Putamen (tissue), 1 donor: ENCODE measurements around the gene CYTL1.
A peak's percentile ranks its signal among the peaks of the same experiment; 100 is the strongest.
"Not testable (repeated sequence)": the region's sequence is repeated elsewhere in the genome, so short reads cannot be mapped to it uniquely, and the experiment has no call there.

Source experiments
- DNase-seq: peaks from one replicate; pipeline ENCODE4 v3.0.0-alpha.2; 2016; ENCODE audit warnings: low spot score

CYTL1 gene

GRCh38 chr4:5001641-5002040 lies 17.6 kb downstream of the CYTL1 start:
- DNase-seq, result not testable (repeated sequence)

DNA sequence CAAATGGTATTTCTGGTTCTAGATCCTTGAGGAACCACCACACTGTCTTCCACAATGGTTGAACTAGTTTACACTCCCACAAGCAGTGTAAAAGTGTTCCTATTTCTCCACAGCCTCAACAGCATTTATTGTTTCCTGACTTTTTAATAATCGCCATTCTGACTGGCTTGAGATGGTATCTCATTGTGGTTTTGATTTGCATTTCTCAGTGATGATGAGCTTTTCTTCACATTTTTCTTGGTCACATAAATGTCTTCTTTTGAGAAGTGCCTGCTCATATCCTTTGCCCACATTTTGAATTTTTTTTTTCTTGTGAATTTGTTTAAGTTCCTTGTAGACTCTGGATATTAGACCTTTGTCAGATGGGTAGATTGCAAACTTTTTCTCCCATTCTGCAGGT lies 22.3 kb downstream of the CYTL1 start:
- DNase-seq, result not testable (repeated sequence)

- DNase-seq, result no peak
These were observed 23.4 kb downstream of the CYTL1 start for GRCh38 chr4:4995908-4996265.

DNA sequence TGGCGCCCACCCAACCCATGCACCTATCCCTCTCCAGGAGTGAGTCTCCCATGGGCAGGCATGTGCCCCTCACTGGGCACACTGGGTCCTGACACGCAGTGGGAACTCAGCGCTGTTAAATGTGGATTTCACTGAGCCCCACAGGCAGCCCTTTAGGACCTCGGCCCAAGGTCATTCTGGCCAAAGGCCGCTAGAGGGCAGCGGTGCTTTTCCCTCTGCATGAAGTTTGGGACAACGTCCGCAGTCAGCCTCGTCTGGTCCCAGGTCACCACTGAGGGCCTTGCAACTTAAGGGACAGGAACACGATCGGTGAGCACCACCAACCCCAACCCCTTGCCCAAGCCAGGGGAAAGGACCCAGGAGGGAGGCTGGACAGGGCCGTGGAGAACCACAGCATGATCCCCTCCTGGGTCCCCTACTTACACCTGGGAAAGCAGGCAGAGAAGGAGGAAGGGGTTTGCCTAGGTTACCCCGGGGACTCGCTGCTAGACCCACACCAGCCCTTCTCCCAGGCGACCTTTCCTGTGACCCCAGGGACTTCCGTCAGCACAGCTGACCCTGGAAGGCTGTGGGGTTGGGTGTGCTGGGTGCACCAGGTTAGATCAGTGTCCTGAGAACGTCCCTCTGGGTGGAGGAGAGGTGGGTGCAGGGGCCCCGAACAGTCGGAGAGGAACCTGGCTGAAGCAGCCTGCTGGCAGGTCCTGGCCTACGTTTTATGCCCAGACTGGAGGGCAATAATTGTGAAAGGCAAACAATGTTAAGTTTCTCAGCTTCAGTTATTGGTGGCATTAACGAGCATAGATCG lies 24.0 kb downstream of the CYTL1 start:
- peak; percentile 39 for DNase-seq

GRCh38 chr4:4994312-4995097 lies 24.8 kb downstream of the CYTL1 start:
- no peak for DNase-seq

DNA sequence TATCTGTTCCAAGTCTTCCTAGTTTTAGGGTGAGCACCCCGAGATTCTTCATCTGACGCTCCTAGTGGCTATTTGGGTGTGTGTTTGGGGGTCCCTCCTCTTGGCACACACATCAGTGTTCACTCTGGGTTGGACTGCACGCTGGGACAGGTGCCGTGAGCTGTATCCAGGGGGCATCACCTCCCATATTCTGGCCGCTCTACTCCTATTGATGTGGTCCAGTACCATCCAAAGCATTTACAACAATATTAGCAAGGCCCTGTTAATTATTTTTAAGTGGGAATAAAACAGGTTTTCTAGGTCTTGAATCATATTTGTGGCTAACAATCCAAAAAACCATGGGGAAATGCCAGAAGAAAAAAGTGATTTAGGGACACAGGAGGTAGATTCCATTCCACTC lies 26.4 kb downstream of the CYTL1 start:
- no peak for DNase-seq

DNA sequence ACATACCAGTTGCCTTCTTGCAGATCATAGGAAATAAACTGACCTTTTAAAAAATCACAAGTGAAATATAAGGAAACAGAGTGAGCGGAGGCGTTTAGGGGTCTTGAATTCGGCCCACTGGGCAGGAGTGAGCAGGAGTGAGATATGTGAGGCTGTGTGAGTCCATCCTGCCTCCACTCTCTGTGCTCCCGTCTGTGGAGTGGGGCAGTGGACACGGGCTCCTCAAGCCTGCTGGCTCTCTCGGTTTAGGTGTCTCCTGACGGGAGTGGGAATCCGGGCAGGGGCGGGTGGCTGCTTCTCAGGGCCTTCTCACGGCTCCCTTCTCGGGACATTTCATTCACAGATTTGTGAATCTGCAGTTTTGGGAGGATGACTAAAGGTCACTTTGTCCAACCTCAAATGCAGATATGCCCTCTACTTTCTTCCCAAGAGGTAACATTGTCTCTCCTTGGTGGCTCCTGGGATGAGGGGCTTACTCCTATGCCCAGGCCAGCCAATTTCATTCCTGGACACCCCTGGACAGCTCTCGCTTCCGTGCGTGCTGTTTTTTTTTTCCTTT lies 27.6 kb downstream of the CYTL1 start:
- no peak for DNase-seq

DNA sequence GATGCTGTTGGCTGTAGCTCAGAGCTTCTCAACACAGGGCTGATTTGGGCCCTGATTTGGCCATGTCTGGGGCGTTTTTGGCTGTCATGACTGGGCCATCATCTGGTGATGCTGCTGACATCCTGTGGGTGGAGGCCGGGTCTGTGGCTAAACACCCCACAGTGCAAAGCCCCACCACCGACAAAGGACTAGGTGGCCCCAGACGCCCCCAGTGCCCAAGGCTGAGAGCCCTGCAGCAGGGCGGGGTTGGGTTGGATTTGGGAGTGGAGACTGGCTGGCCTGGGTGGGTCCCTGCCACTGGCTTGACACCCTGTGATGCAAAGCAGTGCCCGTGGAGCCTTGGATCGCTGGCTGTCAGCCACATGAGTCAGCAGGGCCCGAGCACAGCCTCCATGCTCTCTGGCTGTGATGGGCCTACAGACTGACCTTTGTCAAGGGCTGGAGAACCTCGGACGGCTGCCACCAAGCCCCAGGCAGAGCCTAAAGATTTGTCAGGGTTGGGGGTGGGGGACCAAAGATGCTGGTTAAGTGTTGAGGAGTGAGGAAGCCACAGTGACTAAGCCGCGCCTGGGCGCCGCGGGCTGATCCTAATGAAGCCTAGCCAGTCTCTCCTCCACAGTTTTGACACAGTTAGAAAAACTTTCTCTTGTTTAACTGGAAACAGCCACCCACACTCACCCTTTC lies 28.3 kb downstream of the CYTL1 start:
- no peak for DNase-seq

- no peak for DNase-seq
These were observed 28.9 kb downstream of the CYTL1 start for GRCh38 chr4:4990329-4990728.

- DNase-seq, result no peak
These were observed 30.1 kb downstream of the CYTL1 start for GRCh38 chr4:4989083-4989622.

DNA sequence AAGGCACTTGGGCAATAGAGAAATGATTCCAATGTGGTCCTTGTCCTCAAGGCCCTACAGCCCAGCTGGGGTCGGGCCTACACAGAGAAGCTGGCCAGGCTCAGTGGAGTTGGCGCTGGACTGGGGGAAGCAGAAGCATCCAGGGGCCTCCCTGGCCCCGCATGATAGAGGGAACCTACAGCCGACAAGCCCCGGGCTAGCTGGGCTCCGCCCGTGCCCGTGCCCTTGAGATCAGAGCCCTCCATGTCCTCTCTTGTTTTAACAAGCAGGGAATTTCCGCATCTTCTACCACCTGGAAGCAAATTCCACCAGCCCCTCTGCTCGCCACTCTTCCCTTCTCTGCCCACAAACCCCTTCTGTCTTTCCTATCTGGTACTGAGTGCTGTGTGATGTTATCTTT lies 31.6 kb downstream of the CYTL1 start:
- no peak for DNase-seq

- DNase-seq, result no peak
These were observed 32.4 kb downstream of the CYTL1 start for GRCh38 chr4:4986841-4987240.

- DNase-seq, result no peak
These were observed 33.4 kb downstream of the CYTL1 start for GRCh38 chr4:4985844-4986243.

DNA sequence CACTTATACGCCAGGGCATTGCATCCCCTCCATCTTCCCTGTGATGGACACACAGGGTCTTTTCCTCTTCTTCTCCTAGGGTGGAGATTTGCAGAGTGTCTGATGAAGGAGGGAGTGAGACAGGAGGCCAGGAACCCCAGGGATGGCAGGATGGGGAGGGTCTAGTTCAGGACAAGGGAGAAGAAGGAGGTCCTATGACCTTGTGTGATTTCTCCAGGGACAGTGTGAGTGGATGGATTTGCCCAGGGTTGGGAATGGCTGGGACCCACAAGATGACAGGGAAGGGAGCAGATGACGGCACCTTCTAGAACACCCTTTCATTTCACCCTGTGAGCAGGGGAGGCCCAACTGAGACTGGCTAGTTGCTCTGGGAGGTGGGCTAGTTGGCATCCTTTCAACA lies 34.2 kb downstream of the CYTL1 start:
- DNase-seq, result no peak

GRCh38 chr4:4984186-4984585 lies 35.1 kb downstream of the CYTL1 start:
- no peak for DNase-seq

DNA sequence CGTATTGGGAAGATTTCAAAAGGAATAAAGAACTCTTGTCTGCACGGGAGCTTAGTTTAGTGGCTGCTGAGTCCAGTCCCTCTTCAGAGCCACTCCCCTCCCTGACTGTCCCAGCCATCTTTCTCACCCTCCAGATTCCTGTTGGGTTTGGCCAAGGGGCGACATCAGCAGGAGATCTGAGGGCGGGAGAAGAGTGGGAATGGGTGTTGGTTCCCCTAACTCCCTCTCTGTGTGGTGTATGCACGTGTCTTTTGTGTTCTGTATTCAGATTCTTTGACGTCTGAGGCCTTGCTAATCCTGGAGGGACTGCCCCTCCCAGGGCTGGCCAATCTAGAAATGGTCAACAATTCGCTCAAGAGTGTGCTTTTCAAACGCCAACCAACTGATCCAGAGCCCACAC lies 37.4 kb downstream of the CYTL1 start:
- DNase-seq, result no peak

GRCh38 chr4:4981427-4981826 lies 37.8 kb downstream of the CYTL1 start:
- no peak for DNase-seq

DNA sequence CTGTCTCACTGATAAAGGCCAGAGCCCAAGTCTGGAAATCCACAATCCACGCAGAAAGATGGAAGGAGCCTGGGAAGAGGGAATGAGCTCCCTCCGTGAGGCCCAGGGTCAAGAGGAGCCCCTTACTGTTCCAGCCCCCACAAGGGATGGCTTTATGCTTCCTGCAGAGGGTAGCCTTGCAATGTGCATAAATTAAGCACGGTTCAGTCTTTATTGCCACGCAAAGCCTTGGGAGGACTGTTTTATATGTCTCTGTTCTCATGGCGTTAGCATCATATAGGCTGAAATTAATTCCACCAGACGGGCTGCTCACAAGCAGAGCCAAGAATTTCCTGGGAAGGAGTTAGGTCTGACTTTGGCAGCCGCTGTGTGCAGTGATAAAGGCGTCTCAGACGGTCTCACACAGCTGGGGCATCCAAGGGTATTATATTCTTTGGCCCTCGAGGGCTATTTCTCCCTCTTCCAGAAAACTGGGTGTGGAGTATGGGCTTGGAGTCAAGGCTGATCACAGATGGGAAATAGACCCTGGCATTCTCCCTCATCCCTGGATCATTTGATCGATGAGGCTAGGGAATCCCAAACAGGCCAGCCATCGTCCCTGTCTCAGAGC lies 38.5 kb downstream of the CYTL1 start:
- no peak for DNase-seq

- DNase-seq, result no peak
These were observed 39.3 kb downstream of the CYTL1 start for GRCh38 chr4:4979971-4980370.

GRCh38 chr4:4974727-4975126 lies 44.5 kb downstream of the CYTL1 start:
- no peak for DNase-seq

- no peak for DNase-seq
These were observed 47.5 kb downstream of the CYTL1 start for GRCh38 chr4:4971796-4972195.

DNA sequence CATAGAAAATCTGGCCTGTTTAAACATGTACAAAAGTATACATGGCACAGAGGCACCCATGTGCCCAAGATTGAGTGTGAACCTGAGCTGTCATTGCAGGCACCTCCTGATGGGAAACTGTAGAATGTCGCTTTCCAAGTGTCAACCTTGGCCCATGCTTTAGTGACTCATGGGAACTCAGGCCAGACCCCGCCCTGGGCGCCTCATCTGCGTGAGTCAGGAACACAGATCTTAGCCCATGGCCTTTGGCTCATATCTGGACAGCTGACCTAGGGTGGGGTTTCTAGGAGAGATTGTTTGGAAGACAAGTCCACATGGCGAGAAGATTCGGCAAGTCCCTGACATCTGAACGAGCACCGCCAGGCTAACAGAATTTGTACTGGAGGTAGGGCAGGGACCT lies 50.0 kb downstream of the CYTL1 start:
- DNase-seq, result no peak
